ENCODE results near the gene HNRNPU.

The HNRNPU gene

DNA sequence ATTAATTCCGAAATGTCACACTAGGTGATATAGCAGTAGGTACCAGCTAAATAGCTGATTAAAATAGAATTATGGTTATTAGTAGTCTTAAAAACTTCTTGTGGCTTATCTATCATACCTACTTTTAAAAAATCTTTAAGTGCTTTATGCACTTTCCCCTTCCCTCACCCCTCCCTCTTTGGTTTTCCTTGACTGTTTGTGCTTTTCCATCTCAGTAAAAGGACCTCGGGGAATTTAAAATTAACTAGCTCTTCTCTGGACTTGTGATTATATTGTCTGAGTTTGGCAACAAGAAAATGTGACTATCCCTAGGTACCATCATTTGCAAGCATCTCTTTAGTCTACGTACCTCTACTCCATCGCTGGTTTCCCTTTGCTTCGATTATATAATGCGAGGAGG is 17.7 kb downstream of the HNRNPU start:
- Histone ChIP-seq H3K79me2 (ENCODE audit: insufficient read depth, low read length) (no peaks in the 10 kb centered on the region), H4K20me1 (ENCODE audit: insufficient read depth, low read length) (no peaks in the 10 kb centered on the region), H3F3A (ENCODE audit: insufficient read depth, low read length) (peaks cover 10% of the 10 kb centered on the region; the same call in 1 of the 2 replicates)

GRCh38 chr1:244844155-244845121 is 19.9 kb downstream of the HNRNPU start:
- no peaks in the 10 kb centered on the region for H3K9me3 ChIP-seq (ENCODE audit: low read length)
- no peaks in the 10 kb centered on the region for H4K20me1 ChIP-seq (ENCODE audit: insufficient read depth, low read length)
- H3K27me3 ChIP-seq (ENCODE audit: insufficient read depth, low read length), result no peaks in the 10 kb centered on the region
- no peak overlapping the region for H3K27ac ChIP-seq (ENCODE audit: low read depth, low read length, poor library complexity, severe bottlenecking)
- TF ChIP-seq, protein P1, sequence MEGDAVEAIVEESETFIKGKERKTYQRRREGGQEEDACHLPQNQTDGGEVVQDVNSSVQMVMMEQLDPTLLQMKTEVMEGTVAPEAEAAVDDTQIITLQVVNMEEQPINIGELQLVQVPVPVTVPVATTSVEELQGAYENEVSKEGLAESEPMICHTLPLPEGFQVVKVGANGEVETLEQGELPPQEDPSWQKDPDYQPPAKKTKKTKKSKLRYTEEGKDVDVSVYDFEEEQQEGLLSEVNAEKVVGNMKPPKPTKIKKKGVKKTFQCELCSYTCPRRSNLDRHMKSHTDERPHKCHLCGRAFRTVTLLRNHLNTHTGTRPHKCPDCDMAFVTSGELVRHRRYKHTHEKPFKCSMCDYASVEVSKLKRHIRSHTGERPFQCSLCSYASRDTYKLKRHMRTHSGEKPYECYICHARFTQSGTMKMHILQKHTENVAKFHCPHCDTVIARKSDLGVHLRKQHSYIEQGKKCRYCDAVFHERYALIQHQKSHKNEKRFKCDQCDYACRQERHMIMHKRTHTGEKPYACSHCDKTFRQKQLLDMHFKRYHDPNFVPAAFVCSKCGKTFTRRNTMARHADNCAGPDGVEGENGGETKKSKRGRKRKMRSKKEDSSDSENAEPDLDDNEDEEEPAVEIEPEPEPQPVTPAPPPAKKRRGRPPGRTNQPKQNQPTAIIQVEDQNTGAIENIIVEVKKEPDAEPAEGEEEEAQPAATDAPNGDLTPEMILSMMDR (IDR thresholded peaks at IDR 0.05; ENCODE audit: low read length), result no peak
- no peak for TF ChIP-seq EZH2 (IDR thresholded peaks at IDR 0.05; ENCODE audit: borderline replicate concordance, low read length)
- peaks cover 100% of the 10 kb centered on the region for H3K36me3 ChIP-seq (ENCODE audit: insufficient read depth, low read length)
- H3K4me2 ChIP-seq (ENCODE audit: low read length), result no peak overlapping the region
- H2AFZ ChIP-seq (ENCODE audit: low read length), result no peak overlapping the region
- H3K9me2 ChIP-seq (ENCODE audit: low read depth, low read length), result no peaks in the 10 kb centered on the region
- peaks cover 3% of the 10 kb centered on the region for H3K4me1 ChIP-seq (ENCODE audit: insufficient read depth, low read length, severe bottlenecking)
- H3F3A ChIP-seq (ENCODE audit: insufficient read depth, low read length), result peaks cover 20% of the 10 kb centered on the region; the same call in 1 of the 2 replicates
- no peak overlapping the region for H3K9ac ChIP-seq (ENCODE audit: low read length)
- no peak overlapping the region for H3K4me3 ChIP-seq (ENCODE audit: low read depth, low read length, poor library complexity, severe bottlenecking)
- H3K79me2 ChIP-seq (ENCODE audit: insufficient read depth, low read length), result no peaks in the 10 kb centered on the region; the same call in 1 of the 2 replicates

More for the DNA sequence above, 17.7 kb downstream of the HNRNPU start:
- no peaks in the 10 kb centered on the region for H3K9me3 ChIP-seq (ENCODE audit: low read length)
- H3K27me3 ChIP-seq (ENCODE audit: insufficient read depth, low read length), result no peaks in the 10 kb centered on the region
- TF ChIP-seq, protein P1 (IDR thresholded peaks at IDR 0.05; ENCODE audit: low read length), result no peak
- no peak for TF ChIP-seq EZH2 (IDR thresholded peaks at IDR 0.05; ENCODE audit: borderline replicate concordance, low read length)
- H3K4me3 ChIP-seq (ENCODE audit: low read depth, low read length, poor library complexity, severe bottlenecking), result no peak overlapping the region
- H2AFZ ChIP-seq (ENCODE audit: low read length), result no peak overlapping the region
- H3K27ac ChIP-seq (ENCODE audit: low read depth, low read length, poor library complexity, severe bottlenecking), result no peak overlapping the region
- no peak overlapping the region for H3K9ac ChIP-seq (ENCODE audit: low read length)
- no peaks in the 10 kb centered on the region for H3K4me1 ChIP-seq (ENCODE audit: insufficient read depth, low read length, severe bottlenecking)
- H3K4me2 ChIP-seq (ENCODE audit: low read length), result no peak overlapping the region
- H3K36me3 ChIP-seq (ENCODE audit: insufficient read depth, low read length), result peaks cover 100% of the 10 kb centered on the region
- no peaks in the 10 kb centered on the region for H3K9me2 ChIP-seq (ENCODE audit: low read depth, low read length)

DNA sequence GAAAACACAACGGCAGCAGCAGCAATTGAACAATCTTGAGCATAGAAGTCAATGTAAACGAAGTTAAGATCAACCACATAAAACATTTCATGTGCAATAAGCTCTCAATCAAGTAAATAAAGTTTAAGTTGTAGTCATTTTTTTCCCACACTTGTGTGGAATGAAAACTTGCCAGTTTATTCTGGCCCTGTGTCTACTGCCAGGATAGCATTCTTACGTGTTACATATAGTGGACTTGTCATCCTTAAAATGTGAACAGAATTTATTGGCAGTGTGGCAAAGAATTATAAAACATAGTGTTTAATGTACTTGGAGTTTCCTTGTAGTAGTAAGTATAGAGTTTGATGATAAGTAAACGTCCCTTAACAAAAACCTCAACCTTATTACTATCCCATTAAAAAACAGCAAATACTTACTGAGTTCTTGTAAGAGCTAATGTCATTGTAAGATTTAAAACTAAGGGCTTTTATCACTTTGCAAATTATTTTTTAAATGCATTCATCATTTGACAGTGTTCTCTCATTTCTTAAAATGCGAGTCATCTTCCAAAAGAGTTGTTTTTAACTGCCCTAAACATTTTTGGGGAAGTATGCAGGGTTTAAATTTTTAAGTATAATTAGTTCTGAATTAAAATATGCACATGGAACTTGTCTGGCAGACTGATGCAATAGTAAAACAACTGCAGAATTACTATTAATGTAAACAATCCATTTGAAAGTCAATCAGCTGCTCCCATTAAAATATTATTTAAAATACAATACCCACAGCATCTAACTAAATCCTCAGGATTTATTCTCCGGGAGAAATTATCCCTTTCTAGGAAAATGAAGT is 21.0 kb downstream of the HNRNPU start:
- no peaks in the 10 kb centered on the region; the same call in 1 of the 2 replicates for H3K79me2 ChIP-seq (ENCODE audit: insufficient read depth, low read length)
- H2AFZ ChIP-seq (ENCODE audit: low read length), result no peak overlapping the region
- no peak for TF ChIP-seq EZH2 (IDR thresholded peaks at IDR 0.05; ENCODE audit: borderline replicate concordance, low read length)
- TF ChIP-seq, protein P1 (IDR thresholded peaks at IDR 0.05; ENCODE audit: low read length), result no peak
- H3K36me3 ChIP-seq (ENCODE audit: insufficient read depth, low read length), result peaks cover 98% of the 10 kb centered on the region
- no peaks in the 10 kb centered on the region for H4K20me1 ChIP-seq (ENCODE audit: insufficient read depth, low read length)
- no peaks in the 10 kb centered on the region for H3K9me2 ChIP-seq (ENCODE audit: low read depth, low read length)
- no peak overlapping the region for H3K9ac ChIP-seq (ENCODE audit: low read length)
- no peak overlapping the region for H3K4me3 ChIP-seq (ENCODE audit: low read depth, low read length, poor library complexity, severe bottlenecking)
- no peaks in the 10 kb centered on the region for H3K27me3 ChIP-seq (ENCODE audit: insufficient read depth, low read length)
- no peak overlapping the region for H3K4me2 ChIP-seq (ENCODE audit: low read length)
- no peaks in the 10 kb centered on the region for H3K9me3 ChIP-seq (ENCODE audit: low read length)
- H3F3A ChIP-seq (ENCODE audit: insufficient read depth, low read length), result peaks cover 24% of the 10 kb centered on the region; the same call in 1 of the 2 replicates
- H3K27ac ChIP-seq (ENCODE audit: low read depth, low read length, poor library complexity, severe bottlenecking), result no peak overlapping the region
- H3K4me1 ChIP-seq (ENCODE audit: insufficient read depth, low read length, severe bottlenecking), result peaks cover 11% of the 10 kb centered on the region

Measured in OCI-LY1 (cell line).